ENCODE data around the gene RAB27A. TPM values are rescaled to one million over a fixed set of nuclear protein-coding genes. Genes with fewer than 3 reads are reported as not detected.
"Not testable (repeated sequence)": the region's sequence is repeated elsewhere in the genome, so short reads cannot be mapped to it uniquely, and the experiment has no call there.

The RAB27A gene
- total RNA-seq, 4 donors from 2014 or later: 1.1 to 3.2 (median 1.8) TPM

DNA sequence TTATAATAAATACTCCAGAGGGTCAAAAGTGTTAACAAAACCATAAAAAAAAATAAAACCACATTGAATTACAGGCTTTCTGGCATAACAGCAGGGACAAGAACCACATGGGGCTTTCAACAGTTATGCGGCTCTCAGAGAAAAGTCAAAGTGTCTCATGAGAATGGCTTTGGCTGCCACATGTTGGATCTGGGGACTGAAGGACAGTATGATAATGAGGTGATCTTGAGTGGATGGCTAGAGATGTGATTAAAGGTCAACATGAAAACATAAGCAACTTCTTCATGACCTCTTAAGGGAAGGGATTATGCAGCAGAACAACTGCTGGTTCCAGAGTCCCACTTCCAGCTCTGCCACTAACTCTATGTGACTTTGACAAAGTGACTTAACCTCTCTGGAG is 5.2 kb downstream of the RAB27A start:
- H3K4me3 ChIP-seq: no peak overlapping the region
- intact Hi-C loops (cut with DNase I; ENCODE audit: low total_unique reads) (no loop called here), in situ Hi-C loops (cut with MboI; ENCODE audit: low sequenced_read_pairs in 4 of 4) (no loop called here)
- no peak overlapping the region for H3K27ac ChIP-seq
- no peaks in the 10 kb centered on the region for H3K36me3 ChIP-seq
- H3K9me3 ChIP-seq: no peaks in the 10 kb centered on the region
- DNase-seq (no peak), ATAC-seq (no peak)
- H3K4me1 ChIP-seq: no peaks in the 10 kb centered on the region
- TF ChIP-seq POLR2A (IDR thresholded peaks at IDR 0.05): no peak
- TF ChIP-seq, protein P1, sequence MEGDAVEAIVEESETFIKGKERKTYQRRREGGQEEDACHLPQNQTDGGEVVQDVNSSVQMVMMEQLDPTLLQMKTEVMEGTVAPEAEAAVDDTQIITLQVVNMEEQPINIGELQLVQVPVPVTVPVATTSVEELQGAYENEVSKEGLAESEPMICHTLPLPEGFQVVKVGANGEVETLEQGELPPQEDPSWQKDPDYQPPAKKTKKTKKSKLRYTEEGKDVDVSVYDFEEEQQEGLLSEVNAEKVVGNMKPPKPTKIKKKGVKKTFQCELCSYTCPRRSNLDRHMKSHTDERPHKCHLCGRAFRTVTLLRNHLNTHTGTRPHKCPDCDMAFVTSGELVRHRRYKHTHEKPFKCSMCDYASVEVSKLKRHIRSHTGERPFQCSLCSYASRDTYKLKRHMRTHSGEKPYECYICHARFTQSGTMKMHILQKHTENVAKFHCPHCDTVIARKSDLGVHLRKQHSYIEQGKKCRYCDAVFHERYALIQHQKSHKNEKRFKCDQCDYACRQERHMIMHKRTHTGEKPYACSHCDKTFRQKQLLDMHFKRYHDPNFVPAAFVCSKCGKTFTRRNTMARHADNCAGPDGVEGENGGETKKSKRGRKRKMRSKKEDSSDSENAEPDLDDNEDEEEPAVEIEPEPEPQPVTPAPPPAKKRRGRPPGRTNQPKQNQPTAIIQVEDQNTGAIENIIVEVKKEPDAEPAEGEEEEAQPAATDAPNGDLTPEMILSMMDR (IDR thresholded peaks at IDR 0.05 in 4 of 5, conservative IDR thresholded peaks at IDR 0.05 in 1 of 5): no peak
- no peaks in the 10 kb centered on the region for H3K27me3 ChIP-seq

DNA sequence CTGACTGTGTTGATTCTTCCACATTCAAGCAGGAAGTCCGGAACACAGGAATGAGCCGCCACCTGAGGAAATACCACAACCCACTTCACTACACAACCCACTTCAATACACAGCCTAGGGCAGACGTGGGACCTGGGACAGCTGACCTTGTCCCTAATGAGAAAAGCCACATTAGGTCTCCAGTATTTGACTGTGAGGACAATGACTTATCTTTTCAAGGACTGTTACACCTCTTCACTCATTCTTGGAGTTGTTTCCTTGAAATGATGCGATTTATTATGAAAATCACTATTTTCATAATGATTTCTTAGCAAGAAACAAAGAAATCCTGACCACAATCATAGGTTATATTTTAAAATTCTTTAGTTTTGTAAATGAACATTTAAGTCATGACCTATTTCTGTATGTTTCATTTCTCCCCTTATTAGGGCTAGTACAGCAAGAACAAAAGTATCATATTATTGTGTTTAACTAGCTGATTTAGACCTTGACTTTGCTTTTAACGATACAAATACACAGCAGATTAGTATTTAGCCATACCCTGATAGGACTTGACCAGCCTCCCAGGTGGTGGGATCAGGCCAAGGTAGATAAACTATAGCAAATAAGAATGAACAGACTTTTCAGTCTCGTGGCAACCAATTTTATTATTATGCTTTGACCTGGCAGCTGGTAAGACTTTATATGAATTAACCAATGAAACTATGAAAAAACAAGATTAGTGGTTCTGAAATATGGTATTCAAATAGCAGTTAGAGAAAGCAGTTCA is 6.0 kb downstream of the RAB27A start:
- in situ Hi-C loops (cut with MboI; ENCODE audit: low sequenced_read_pairs in 4 of 4) (no loop called here), intact Hi-C loops (cut with DNase I; ENCODE audit: low total_unique reads) (no loop called here)
- no peak for ATAC-seq
- H3K4me3 ChIP-seq: no peak overlapping the region
- no peaks in the 10 kb centered on the region for H3K36me3 ChIP-seq
- H3K27me3 ChIP-seq: no peaks in the 10 kb centered on the region
- no peak for DNase-seq
- H3K27ac ChIP-seq: no peak overlapping the region
- no peaks in the 10 kb centered on the region for H3K4me1 ChIP-seq
- H3K9me3 ChIP-seq: no peaks in the 10 kb centered on the region
- no peak for TF ChIP-seq POLR2A (IDR thresholded peaks at IDR 0.05)
- TF ChIP-seq, protein P1 (IDR thresholded peaks at IDR 0.05 in 4 of 5, conservative IDR thresholded peaks at IDR 0.05 in 1 of 5): no peak

DNA sequence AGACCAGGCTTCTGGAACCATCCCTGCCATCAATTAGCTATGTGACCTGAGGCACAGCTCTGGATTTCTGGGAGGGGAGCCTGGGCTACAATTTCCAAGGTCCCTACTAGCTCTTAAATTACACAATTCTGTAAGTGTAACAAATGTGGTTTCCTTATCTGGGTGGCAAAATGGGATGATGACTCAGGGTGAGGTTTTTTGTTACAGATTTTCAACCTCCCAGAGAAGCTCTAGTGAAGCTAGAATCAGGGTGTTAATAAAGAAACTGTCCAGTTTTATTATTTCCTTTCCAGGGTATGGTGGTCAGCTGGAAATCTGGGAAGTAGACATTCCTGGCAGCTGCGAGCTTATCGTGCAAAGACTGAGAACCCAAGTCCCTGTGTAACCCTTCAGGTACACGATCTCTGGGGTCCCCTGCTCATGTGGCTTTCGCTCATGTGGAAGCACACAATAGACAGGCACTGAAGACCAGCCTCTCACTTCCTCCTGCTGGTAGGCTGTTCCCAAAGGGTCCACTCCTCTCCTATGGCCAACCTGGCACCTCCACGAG is 7.3 kb downstream of the RAB27A start:
- ATAC-seq (no peak), DNase-seq (no peak)
- no peak for TF ChIP-seq POLR2A (IDR thresholded peaks at IDR 0.05)
- TF ChIP-seq, protein P1 (IDR thresholded peaks at IDR 0.05 in 4 of 5, conservative IDR thresholded peaks at IDR 0.05 in 1 of 5): no peak
- in situ Hi-C loops (cut with MboI; ENCODE audit: low sequenced_read_pairs in 4 of 4): no loop called here
- Histone ChIP-seq H3K4me1 (no peaks in the 10 kb centered on the region), H3K9me3 (no peaks in the 10 kb centered on the region), H3K27ac (no peak overlapping the region), H3K4me3 (no peak overlapping the region), H3K27me3 (no peaks in the 10 kb centered on the region), H3K36me3 (no peaks in the 10 kb centered on the region)
- intact Hi-C loops (cut with DNase I; ENCODE audit: low total_unique reads): no loop called here

DNA sequence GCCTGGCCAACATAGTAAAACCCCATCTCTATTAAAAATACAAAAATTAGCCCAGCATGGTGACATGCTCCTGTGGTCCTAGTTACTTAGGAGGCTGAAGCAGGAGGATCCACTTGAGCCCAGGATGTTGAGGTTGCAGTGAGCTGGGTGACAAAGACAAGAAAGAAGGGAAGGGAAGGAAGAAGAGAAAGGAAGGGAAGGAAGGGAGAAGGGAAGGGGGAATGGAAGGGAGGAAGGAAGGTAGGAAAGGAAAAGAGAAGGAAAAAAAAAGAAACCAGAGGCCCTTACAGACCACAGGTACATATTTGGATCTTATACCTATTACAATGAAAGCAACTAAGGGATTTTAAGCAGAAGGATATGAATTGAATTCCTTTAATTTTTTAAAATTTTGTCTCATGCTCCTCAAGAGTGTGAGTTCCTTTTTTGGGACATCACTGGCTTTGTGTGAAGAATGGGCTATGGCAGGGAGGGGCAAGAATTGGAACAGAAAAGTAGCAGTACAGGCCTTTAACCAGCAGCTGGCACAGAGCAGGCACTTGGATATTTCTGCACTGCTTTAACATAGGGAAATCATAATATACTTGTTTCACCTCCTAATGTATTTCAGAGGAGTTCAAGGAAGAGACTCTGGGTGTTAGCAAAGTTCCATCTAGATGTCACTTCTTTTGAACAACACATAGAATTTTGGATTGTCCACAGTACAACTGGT is 7.9 kb downstream of the RAB27A start:
- ATAC-seq (no peak), DNase-seq (no peak)
- in situ Hi-C loops (cut with MboI; ENCODE audit: low sequenced_read_pairs in 4 of 4): no loop called here
- no peaks in the 10 kb centered on the region for H3K27me3 ChIP-seq
- TF ChIP-seq, protein P1 (IDR thresholded peaks at IDR 0.05 in 4 of 5, conservative IDR thresholded peaks at IDR 0.05 in 1 of 5): no peak
- no peak for TF ChIP-seq POLR2A (IDR thresholded peaks at IDR 0.05)
- H3K27ac ChIP-seq: no peak overlapping the region
- no peaks in the 10 kb centered on the region for H3K4me1 ChIP-seq
- H3K36me3 ChIP-seq: no peaks in the 10 kb centered on the region
- intact Hi-C loops (cut with DNase I; ENCODE audit: low total_unique reads): no loop called here
- no peak overlapping the region for H3K4me3 ChIP-seq
- no peaks in the 10 kb centered on the region for H3K9me3 ChIP-seq

DNA sequence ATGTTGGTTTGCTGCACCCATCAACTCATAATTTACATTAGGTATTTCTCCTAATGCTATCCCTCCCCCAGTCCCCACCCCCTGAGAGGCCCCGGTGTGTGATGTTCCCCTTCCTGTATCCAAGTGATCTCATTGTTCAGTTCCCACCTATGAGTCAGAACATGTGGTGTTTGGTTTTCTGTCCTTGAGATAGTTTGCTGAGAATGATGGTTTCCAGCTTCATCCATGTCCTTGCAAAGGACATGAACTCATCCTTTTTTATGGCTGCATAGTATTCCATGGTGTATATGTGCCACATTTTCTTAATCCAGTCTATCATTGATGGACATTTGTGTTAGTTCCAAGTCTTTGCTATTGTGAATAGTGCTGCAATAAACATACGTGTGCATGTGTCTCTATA is 9.0 kb downstream of the RAB27A start:
- H3K4me1 ChIP-seq; DNase-seq; intact Hi-C loops (cut with DNase I; ENCODE audit: low total_unique reads): not testable (repeated sequence)

More for the DNA sequence above, 9.0 kb downstream of the RAB27A start:
- H3K4me3 ChIP-seq; H3K27me3 ChIP-seq; H3K27ac ChIP-seq; H3K9me3 ChIP-seq; H3K36me3 ChIP-seq; ATAC-seq; in situ Hi-C loops (cut with MboI; ENCODE audit: low sequenced_read_pairs in 4 of 4): not testable (repeated sequence)

All from gastrocnemius medialis (tissue), 4 donors.